ENCODE data around the gene HNRNPA3. TPM values are rescaled to one million over a fixed set of nuclear protein-coding genes. Genes with fewer than 3 reads are reported as not detected.

HNRNPA3 gene
- polyA plus RNA-seq, 1 donor from 2014 or later, result 134 TPM

GRCh38 chr2:177264209-177264692 lies 51.7 kb downstream of the HNRNPA3 start:
- Histone ChIP-seq H3K27ac (ENCODE audit: low read length) (no peak overlapping the region), H3F3A (ENCODE audit: insufficient read depth, low read length, poor library complexity, severe bottlenecking) (peaks cover 4% of the 10 kb centered on the region), H3K79me2 (replicated peaks; ENCODE audit: insufficient read depth, low read length) (peaks cover 13% of the 10 kb centered on the region), H2AFZ (ENCODE audit: low read depth, low read length) (peak overlapping the region; percentile 14), H3K9me3 (ENCODE audit: low read length) (no peaks in the 10 kb centered on the region), H3K9me2 (ENCODE audit: insufficient read depth, low read length) (no peaks in the 10 kb centered on the region), H3K4me2 (ENCODE audit: low read length) (no peak overlapping the region), H4K20me1 (ENCODE audit: insufficient read depth) (no peaks in the 10 kb centered on the region), H3K9ac (ENCODE audit: low read length) (peak overlapping the region; percentile 52), H3K27me3 (ENCODE audit: insufficient read depth, low read depth, low read length) (peaks cover 12% of the 10 kb centered on the region), H3K4me3 (ENCODE audit: low read length) (peak overlapping the region; percentile 80), H3K36me3 (ENCODE audit: insufficient read depth, low read length) (no peaks in the 10 kb centered on the region)
- TF ChIP-seq POLR2AphosphoS5 (IDR thresholded peaks at IDR 0.05), result peak; percentile 13
- no peak for TF ChIP-seq EZH2 (IDR thresholded peaks at IDR 0.05; ENCODE audit: borderline replicate concordance, insufficient read depth, low read length, poor library complexity, severe bottlenecking)

DNA sequence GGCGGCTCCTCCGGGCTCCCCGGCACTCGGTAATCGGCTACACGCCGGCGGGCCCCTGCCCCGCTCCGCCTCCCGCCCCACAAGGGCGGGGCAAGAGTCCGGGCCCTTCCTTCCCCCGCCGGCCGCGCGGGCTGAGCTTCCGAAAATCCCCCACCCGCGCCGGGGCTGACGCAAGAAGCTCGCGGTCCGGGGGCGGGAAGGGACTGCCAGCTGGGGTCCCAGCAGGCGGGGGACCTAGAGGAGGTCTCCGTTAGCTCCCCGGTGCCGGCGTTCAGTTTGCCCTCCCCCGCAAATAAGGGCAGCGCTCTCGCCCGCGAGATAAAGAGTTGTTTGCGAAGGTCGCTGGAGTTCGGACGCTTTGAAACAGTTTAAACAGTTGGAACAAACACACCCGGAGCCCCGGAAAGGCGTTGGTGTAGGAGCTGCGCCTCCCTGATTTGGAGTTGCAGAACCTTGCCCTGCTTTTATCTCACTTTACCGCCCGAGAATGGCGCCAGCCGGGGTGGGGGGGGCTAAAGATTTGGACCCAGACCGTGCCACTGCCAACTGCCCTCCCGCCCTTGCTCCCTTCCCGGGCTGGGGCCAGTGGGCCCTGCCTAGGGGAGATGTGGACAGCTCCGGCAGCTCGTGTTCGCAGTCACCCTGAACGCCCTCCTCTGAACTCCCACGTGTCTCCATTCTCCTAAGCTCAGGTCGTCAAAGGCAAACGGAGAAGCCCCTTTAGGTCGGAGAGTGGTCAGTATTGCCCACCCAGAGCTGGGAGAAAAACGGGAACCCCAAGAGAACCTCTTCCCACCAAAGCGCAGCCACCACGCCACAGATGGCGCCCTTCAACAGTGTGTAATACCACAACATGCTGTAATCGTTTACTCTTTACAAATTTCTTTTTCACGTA lies 52.3 kb downstream of the HNRNPA3 start, which contains the start of gene NFE2L2:
Gene NFE2L2 (minus strand): TSS at position 35 of the 895 bp plus-strand sequence. CDS start 151 bp downstream, outside the sequence.
- no peak within 1 kb of the TSS for H3K27ac ChIP-seq (ENCODE audit: low read length)
- H3K9ac ChIP-seq (ENCODE audit: low read length), result peak within 1 kb of the TSS; percentile 52
- TF ChIP-seq SMC3 (conservative IDR thresholded peaks at IDR 0.05; ENCODE audit: poor library complexity) (no peak), EZH2 (IDR thresholded peaks at IDR 0.05; ENCODE audit: borderline replicate concordance, insufficient read depth, low read length, poor library complexity, severe bottlenecking) (no peak), TAF1 (IDR thresholded peaks at IDR 0.05; ENCODE audit: low read depth) (no peak), POLR2AphosphoS5 (IDR thresholded peaks at IDR 0.05) (no peak), EP300 (conservative IDR thresholded peaks at IDR 0.05; ENCODE audit: poor library complexity, severe bottlenecking) (no peak), RAD21 (conservative IDR thresholded peaks at IDR 0.05) (no peak), MXI1 (conservative IDR thresholded peaks at IDR 0.05; ENCODE audit: poor library complexity, severe bottlenecking) (peak; percentile 47)
- TF ChIP-seq, protein P1, sequence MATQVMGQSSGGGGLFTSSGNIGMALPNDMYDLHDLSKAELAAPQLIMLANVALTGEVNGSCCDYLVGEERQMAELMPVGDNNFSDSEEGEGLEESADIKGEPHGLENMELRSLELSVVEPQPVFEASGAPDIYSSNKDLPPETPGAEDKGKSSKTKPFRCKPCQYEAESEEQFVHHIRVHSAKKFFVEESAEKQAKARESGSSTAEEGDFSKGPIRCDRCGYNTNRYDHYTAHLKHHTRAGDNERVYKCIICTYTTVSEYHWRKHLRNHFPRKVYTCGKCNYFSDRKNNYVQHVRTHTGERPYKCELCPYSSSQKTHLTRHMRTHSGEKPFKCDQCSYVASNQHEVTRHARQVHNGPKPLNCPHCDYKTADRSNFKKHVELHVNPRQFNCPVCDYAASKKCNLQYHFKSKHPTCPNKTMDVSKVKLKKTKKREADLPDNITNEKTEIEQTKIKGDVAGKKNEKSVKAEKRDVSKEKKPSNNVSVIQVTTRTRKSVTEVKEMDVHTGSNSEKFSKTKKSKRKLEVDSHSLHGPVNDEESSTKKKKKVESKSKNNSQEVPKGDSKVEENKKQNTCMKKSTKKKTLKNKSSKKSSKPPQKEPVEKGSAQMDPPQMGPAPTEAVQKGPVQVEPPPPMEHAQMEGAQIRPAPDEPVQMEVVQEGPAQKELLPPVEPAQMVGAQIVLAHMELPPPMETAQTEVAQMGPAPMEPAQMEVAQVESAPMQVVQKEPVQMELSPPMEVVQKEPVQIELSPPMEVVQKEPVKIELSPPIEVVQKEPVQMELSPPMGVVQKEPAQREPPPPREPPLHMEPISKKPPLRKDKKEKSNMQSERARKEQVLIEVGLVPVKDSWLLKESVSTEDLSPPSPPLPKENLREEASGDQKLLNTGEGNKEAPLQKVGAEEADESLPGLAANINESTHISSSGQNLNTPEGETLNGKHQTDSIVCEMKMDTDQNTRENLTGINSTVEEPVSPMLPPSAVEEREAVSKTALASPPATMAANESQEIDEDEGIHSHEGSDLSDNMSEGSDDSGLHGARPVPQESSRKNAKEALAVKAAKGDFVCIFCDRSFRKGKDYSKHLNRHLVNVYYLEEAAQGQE (IDR thresholded peaks at IDR 0.05; ENCODE audit: borderline replicate concordance), result no peak
- TF ChIP-seq, protein P2, sequence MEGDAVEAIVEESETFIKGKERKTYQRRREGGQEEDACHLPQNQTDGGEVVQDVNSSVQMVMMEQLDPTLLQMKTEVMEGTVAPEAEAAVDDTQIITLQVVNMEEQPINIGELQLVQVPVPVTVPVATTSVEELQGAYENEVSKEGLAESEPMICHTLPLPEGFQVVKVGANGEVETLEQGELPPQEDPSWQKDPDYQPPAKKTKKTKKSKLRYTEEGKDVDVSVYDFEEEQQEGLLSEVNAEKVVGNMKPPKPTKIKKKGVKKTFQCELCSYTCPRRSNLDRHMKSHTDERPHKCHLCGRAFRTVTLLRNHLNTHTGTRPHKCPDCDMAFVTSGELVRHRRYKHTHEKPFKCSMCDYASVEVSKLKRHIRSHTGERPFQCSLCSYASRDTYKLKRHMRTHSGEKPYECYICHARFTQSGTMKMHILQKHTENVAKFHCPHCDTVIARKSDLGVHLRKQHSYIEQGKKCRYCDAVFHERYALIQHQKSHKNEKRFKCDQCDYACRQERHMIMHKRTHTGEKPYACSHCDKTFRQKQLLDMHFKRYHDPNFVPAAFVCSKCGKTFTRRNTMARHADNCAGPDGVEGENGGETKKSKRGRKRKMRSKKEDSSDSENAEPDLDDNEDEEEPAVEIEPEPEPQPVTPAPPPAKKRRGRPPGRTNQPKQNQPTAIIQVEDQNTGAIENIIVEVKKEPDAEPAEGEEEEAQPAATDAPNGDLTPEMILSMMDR (IDR thresholded peaks at IDR 0.05; ENCODE audit: poor library complexity, severe bottlenecking), result peak; percentile 50
- H3K27me3 ChIP-seq (ENCODE audit: insufficient read depth, low read depth, low read length), result peaks cover 12% of the 10 kb centered on the region
- peaks cover 4% of the 10 kb centered on the region for H3F3A ChIP-seq (ENCODE audit: insufficient read depth, low read length, poor library complexity, severe bottlenecking)
- peak within 1 kb of the TSS; percentile 55 for H3K4me2 ChIP-seq (ENCODE audit: low read length)
- peaks cover 13% of the 10 kb centered on the region for H3K79me2 ChIP-seq (replicated peaks; ENCODE audit: insufficient read depth, low read length)
- peak within 1 kb of the TSS; percentile 80 for H3K4me3 ChIP-seq (ENCODE audit: low read length)
- H3K36me3 ChIP-seq (ENCODE audit: insufficient read depth, low read length), result no peaks in the 10 kb centered on the region
- H2AFZ ChIP-seq (ENCODE audit: low read depth, low read length), result peak within 1 kb of the TSS; percentile 40
- H3K9me3 ChIP-seq (ENCODE audit: low read length), result no peaks in the 10 kb centered on the region
- no peaks in the 10 kb centered on the region for H3K9me2 ChIP-seq (ENCODE audit: insufficient read depth, low read length)
- no peaks in the 10 kb centered on the region for H4K20me1 ChIP-seq (ENCODE audit: insufficient read depth)
